SH-SY5Y (cell line): ENCODE data around the gene IL21.

Experiments used
- GATA2 ChIP-seq: IDR thresholded peaks from 2 replicates; pipeline ENCODE4 v1.6.1; 2011; ENCODE audit warnings: mild to moderate bottlenecking, low read depth, low read length
- GATA3 ChIP-seq: IDR thresholded peaks from 2 replicates; pipeline ENCODE4 v1.6.1; 2011; ENCODE audit warnings: low read depth, mild to moderate bottlenecking, low read length, moderate library complexity

IL21 gene

DNA sequence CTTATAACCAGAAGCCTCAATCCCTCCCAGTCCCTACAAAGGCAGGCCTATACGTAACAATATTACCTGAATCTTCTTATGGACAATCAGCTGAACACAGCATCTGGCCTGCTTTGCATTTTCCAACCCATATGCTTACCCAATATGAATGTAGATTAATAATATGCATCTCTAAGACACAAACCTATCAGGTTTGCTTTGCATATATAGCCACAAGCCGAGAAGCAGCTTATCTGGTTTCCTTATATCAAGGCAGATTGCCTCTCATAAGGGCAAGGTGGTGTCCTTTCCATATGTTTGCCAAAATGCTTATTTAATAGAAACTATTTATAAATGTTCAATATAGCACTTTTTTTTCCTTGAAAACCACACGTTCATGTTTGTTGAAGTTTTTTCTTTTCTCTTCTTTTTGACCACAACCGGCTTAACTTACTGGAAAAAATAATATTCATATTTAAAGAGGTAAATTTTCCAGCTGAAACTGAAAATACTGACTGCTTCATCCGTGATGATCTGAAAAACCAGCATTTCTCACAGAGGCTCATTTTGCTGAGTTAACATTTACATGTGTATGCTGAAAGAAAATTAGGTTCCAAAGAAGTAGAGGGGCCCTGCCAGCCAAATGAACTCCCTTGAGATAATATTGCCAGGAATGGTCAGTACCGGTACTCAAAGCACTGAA, 3.8 kb downstream of the IL21 start:
- TF ChIP-seq GATA2, result no peak
- TF ChIP-seq GATA3, result no peak

DNA sequence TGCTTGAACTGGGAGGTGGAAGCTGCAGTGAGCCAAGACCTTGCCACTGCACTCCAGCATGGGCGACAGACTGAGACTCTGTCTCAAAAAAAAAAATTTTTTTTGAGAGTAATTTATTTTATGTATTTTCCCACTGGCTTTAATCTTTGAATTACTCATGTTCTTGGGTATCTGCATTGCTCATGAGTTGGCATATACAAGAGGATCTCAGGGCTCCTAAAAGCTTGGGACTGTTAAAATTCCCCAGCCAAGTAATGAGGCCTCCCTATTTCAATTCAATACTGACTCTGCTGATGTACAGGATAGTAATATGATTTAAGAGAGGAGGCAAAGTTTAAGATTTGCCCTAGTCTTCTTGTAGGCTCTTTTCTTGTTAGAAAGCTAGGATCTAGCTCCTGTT, 6.2 kb downstream of the IL21 start:
- no peak for TF ChIP-seq GATA3
- TF ChIP-seq GATA2, result no peak

DNA sequence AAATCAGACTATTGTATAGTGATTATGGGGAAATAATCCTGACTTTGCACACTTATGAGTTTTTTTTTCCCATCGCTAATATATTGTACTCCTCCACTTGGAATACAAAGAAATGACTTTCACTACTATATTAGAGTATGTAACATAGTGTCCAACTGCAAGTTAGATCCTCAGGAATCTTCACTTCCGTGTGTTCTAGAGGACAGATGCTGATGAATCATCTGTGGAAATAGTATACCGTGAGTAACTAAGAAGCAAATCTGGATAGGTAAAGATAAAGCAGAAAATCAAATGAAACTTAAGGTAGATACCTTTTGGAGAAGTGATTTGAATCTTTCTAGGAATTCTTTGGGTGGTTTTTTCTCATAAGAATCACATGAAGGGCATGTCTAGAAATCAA, 8.3 kb downstream of the IL21 start:
- no peak for TF ChIP-seq GATA3

DNA sequence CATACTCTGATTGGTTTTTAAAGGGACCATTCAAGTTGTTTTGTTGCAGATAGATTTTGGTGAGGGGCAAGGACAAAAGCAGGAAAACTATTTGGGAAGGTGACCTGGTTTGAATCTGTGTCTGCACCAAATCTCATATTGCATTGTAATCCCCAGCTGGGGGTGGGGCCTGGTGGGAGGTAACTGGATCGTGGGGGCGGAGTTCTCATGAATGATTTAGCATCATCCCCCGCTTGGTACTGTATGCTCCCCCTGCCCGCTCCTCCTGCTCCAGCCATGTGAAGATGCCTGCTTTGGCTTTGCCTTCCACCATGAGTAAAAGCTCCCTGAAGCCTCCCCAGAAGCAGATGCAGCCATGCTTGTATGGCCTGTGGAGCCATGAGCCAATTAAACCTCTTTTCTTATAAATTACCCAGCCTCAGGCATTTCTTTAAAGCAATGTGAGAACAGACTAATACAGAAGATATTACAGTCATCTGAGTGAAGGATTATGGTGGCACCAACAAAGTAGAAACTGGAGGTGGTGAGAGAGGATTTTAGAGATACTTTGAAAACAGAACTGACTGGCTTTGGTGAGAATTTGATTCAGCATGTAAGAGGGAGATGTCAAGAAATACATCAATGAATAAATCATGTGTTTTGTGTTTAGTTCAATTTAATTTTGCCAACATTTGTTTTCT, 14.4 kb downstream of the IL21 start:
- TF ChIP-seq GATA2 (no peak), GATA3 (no peak)

DNA sequence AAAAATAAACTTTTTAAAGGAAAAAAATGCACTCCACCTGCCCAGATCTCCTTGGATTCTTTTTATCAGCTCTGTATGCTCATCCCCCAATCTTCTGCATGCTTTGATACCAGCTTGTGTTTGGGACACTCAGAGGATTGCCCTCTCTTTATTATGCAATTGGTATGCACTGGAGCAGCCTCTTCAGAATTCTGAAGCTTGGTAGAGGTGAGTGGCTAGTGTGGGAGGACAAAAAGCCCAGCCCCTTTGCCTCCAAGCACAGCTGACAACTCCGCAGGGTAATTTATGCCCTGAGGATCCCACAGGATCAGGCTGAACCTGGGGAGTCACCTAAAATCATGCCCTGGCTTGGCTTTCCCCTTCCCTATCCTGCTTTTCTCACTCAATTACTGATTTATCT, 16.7 kb downstream of the IL21 start:
- TF ChIP-seq GATA3 (no peak), GATA2 (no peak)

DNA sequence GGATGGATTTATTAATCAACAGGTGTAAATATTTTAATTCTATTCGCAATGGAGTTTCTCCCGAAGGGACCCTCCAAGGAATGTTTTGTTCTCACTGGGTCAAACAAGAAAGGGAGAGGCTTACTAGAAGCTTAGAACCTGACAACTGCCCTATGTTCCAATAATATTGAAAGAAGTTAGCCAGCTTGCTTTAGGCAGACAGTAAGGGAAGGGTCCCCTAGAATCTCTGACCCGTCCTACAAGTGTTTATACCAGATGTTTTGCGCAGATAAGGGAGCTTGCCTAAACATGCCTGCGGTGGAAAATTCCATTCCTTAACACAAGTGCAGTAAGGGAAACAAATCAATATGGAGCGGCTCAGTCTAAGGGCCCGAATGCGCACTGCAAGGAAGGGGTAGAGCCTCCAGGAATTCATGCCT, 17.7 kb downstream of the IL21 start:
- no peak for TF ChIP-seq GATA2
- TF ChIP-seq GATA3, result no peak

DNA sequence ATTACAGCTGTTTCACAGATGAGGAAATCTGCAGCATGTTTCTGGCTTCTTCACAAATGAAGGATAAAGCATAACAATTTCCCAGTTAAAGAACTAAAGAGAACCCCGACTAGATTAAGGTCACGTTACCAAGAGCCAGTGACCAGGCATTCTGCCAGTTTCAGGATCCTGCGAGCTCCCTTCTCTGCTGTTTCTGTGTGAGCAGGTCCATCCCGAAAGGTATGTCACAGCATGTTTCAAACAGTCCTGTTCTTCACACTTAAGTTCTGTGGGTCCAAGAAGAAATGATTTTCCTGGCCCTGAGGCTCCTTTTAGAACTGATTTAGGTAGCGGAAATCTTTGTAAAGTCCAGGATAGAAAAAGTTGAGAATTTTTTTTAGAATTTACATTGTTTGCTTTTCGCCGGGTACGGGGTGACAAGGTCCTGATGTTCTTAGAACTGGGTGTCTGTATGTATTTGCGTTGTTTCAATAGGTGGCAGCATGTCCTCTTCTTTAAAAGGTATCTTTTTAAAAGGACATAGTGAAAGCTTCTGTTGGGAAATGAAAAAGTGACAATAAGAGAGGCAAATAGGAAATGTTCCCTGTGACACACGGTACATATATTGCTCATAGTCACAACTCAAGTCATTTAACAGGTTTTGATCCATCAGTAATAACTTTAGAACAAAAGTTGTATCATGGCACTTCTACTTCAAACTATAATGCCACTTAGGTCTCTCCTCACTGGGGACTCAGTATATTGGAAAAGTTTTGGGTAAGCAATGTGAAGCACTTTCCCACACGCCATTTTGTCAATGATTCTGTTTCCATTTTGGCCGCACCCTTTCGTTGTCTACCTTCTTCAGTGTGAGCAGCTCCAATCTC, 18.4 kb downstream of the IL21 start:
- TF ChIP-seq GATA3 (no peak), GATA2 (no peak)

DNA sequence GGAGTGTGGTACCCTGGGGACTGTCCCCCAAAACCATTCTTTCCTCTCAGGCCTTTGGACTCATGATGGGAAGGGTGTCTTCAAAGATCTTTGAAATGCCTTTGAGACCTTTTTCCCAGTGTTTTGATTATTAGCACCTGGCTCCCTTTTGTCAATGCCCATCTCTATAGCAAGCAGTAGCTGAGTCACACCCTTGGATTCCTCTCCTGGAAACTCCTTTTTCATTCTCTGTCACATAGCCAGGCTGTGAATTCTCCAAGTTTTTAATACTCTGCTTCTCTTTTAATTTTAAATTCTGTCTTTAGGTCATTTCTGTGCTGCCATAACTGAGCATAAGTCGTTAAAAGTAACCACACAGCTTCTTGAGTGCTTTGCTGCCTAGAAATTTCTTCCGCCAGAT, 29.7 kb downstream of the IL21 start:
- TF ChIP-seq GATA3 (no peak), GATA2 (no peak)

DNA sequence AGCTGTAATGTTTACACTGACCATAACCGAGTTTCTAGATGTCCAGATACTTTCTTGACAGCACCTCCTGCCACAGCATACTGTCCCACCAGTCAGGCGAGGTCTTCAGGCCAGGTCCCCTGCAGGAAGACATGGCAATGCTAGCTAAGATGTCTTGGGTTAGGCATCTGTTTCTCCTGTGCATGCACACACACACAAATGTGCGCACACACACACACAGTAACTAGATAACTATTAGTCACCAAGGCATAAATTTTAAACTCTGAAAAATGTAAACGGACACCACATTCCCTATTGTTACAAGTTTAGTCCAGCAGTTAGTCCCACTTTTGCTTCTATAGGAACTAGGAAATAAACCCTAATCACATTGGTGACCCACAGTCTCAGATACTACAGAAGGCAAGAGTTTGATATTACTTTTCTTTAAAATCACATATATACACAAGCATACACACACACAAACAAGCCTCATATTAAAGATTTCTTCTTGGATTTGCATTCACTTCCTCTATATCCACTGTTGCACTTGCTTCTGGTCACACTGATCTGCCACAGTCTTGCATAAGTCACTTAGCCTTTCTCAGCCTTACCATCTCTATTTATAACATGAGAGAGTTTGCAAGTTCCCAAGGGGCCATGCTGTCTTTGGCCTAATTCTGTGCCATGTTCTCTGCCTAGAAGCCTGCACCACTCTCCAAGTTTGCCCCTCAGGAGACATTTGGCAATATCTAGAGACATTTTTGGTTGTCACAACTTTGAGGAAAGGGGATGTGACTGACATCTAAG, 32.2 kb downstream of the IL21 start:
- no peak for TF ChIP-seq GATA2
- no peak for TF ChIP-seq GATA3

DNA sequence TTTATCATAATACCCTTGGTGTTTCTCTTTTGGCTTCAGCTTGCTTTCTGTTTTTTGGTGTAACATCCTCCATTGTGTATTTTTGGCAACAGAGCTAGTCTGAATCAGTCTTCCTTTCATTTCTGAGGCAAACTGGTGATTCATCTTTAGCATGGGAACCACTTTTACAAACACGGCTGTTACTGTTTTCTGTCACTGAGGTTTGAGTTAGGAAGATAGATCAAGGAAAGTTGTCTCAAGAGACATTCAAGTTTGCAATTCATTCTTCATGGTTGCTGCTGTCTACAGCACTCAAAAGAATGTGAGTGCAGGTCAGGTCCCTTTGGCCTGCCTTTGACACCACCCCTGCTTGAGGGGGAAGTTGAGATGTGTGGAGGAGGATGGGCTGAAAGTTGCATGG, 36.3 kb downstream of the IL21 start:
- TF ChIP-seq GATA3 (no peak), GATA2 (no peak)

DNA sequence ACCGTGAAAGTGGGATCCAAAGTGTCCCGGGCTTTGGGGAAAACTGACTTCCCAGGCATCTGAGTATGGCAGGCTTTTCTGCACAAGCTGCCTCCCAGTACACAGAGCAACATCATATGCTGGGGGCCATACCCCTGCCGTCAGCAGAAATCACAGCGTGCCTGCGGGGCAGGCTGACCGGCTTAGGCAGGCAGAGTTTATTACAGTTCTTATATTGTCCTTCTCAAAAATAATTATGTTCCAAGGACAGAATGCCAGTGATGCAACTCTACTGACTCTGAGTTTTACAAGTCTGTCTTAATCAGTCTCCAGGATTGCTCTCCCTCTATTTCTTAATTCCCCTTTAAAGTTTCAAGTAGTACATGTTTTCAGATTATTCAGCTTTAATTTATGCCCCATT, 37.0 kb downstream of the IL21 start:
- TF ChIP-seq GATA2 (no peak), GATA3 (no peak)

DNA sequence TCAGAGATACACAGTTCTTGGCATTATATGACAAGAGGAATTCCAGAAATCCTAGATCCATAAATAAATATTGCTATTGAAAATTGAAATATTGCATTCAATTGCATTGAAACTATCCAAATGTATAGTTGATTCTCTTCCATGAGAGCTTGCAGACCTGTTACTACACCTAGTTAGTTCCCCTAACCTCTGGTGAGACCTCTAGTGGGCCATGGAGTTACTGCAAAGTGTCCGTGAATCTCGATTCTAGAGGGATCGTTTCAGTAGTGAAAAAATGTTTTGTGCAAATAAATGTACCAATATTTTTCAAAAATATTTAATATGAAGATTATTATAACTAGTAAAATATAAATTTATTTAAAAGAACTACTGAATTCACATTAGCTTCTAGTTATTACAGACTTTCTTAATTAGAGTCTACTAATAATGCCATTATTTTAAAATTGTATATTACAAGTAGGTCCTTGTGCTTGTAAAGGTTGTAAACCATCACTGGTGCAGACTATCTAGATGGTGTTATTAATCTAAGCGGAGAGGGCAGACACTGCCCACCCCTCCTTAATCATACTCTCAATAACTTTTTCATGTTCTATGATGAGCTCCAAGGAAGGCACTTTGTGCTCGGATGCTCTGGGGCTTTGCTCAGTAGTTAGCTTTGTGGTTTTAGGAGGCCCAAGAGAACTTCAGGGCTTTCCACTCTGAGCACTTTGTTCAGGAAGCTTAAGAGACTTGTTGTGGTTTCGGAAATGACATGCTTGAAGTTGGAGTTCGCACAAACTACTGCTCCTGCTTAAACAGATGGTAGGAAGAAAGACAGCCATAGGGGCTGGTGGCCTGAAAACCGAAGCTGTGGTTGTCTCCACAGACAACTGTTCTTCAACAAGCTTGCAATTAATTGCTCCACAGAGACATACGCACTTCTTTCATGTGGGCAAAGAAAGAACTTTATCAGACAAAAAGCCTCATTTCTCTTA, 42.8 kb downstream of the IL21 start:
- TF ChIP-seq GATA3 (no peak), GATA2 (no peak)

DNA sequence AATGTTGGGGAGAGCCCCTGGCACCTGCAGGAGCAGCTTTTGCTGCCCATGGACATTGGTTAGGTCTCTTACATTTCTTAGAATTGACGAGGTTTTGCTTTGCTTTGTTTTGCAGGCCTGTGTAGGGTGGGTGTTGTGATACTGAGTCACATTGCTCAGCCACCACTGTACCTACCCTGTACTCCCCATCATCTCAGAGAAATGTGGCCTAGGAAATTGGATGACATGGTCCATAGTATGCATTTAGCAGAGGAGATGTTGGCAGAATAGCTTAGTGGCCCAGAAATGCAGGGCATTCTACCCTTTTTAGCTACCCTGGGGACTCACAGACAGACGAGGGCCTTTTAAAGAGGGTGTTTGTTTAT, 43.7 kb downstream of the IL21 start:
- TF ChIP-seq GATA2 (no peak), GATA3 (no peak)
